Pancreas (tissue), 10 donors: ENCODE results near the gene PC. TPM values are rescaled to one million over a fixed set of nuclear protein-coding genes. Genes with fewer than 3 reads are reported as not detected.
"Not testable (repeated sequence)": the region's sequence is repeated elsewhere in the genome, so short reads cannot be mapped to it uniquely, and the experiment has no call there.

Source experiments
- ATAC-seq, 4 donors: fragments of 200-7000 bp; cut with Tn5 transposase; one replicate each; pipeline versions ENCODE4 v1.8.0 to v1.9.1; 2020; ENCODE audit warnings: mild to moderate bottlenecking in 4 of 4, moderate library complexity in 4 of 4
- DNase-seq, 6 donors: peaks; one replicate each; pipeline ENCODE4 v3.0.0-alpha.2; 2020
- FAIRE-seq: peaks from 2 replicates; lab custom pipeline; 2012; peaks lifted over from hg19 to GRCh38; lab: Jason Lieb, UNC
- H3K27ac ChIP-seq, 4 donors: fragments of 200-600 bp; sonication (generic); 1 replicate in 3 of 4; 2 replicates in 1 of 4; pipeline versions ENCODE4 v1.5.0 to v1.8.0; 2020
- H3K27me3 ChIP-seq, 4 donors: fragments of 200-600 bp; one replicate each; pipeline ENCODE4 v1.8.0; 2021
- H3K36me3 ChIP-seq, 3 donors: fragments of 200-600 bp; sonication (generic) in 1 of 3; one replicate each; pipeline versions ENCODE4 v1.5.0 to v1.8.0; 2020 to 2021
- H3K4me1 ChIP-seq, 3 donors: fragments of 200-600 bp; one replicate each; pipeline ENCODE4 v1.8.0; 2021
- H3K4me3 ChIP-seq, 4 donors: fragments of 200-600 bp; sonication (generic) in 2 of 4; one replicate each; pipeline versions ENCODE4 v1.5.0 to v1.8.0; 2020 to 2021
- H3K9me3 ChIP-seq, 4 donors: fragments of 200-600 bp; one replicate each; pipeline ENCODE4 v1.8.0; 2021
- CTCF ChIP-seq, 4 donors: fragments of 200-600 bp; sonication (generic) in 3 of 4; IDR thresholded peaks; one replicate each; pipeline versions ENCODE4 v1.5.0 to v1.8.0; 2021; ENCODE audit warnings: antibody characterized with exemption in 4 of 4
- WGBS, 2 donors: extraction: QIAGEN DNeasy Blood & Tissue Kit; methylation state at CpG; one replicate each; pipeline ENCODE4 v1.1.7; 2013; 5-methylcytosine and 5-hydroxymethylcytosine counted together
- intact Hi-C, 3 donors: fragments of 100-400 bp; cut with DNase I; formaldehyde crosslinking; loops; one replicate each; pipeline versions ENCODE4 v1.11.1 to v1.14.2; 2022
- microRNA-seq, 2 donors: library from miRNA; unstranded; fragments of <30 nt; microRNA quantifications; one replicate each; pipeline versions ENCODE4 to v1.1.0, GENCODE V29; 2019 to 2020
- polyA plus RNA-seq, 2 donors: library from polyadenylated mRNA; stranded (reverse); fragments of 200-250 nt; gene quantifications; one replicate each; pipeline ENCODE4 v1.2.3, GENCODE V29; 2013
- total RNA-seq, 6 donors: library from RNA; stranded (reverse); fragmentation: NEBNext Ultra II Directional in 4 of 6; extraction: Animal tissue kit (Norgen Biotek cat#: 25700) in 4 of 6; gene quantifications; one replicate each; pipeline versions ENCODE4 v1.2.1 to v1.2.4, GENCODE V29; 2021 to 2023
- donor health status: healthy with polysubstance abuse.
- donor health status: DM: no; HTN: no; CAD: no; lungs with moderate emphysema.
- donor health status: DM: no; HTN: no; CAD: no.
- donor health status: control.
- donor health status: control.
- donor health status: Bipolar disorder and iron deficiency.
- donor health status: DM: yes; HTN: yes; CAD: no.
- donor health status: DM: no; HTN: no; CAD: no.
- donor health status: DM: no; HTN: no; CAD: no.
- donor health status: DM: yes; HTN: yes; CAD: no.

PC gene
- total and polyA plus RNA-seq, 8 donors = 4.1 to 16.0 (median 10.4) TPM

GRCh38 chr11:66800720-66801428, 157.3 kb downstream of the PC start:
- WGBS, 2 donors = 80 to 85% methylated on average over 5 of the region's 5 CpGs
- ATAC-seq = no peak
- intact Hi-C loops = no loop called here

GRCh38 chr11:66799815-66800214, 158.4 kb downstream of the PC start:
- H3K36me3 ChIP-seq, H3K4me1 ChIP-seq, ATAC-seq, H3K4me3 ChIP-seq, H3K9me3 ChIP-seq, H3K27ac ChIP-seq, FAIRE-seq, H3K27me3 ChIP-seq, DNase-seq, intact Hi-C loops: not testable (repeated sequence)

More at GRCh38 chr11:66800720-66801428, 157.3 kb downstream of the PC start:
- no peaks in the 10 kb centered on the region for H3K36me3 ChIP-seq
- H3K4me1 ChIP-seq = no peaks in the 10 kb centered on the region
- DNase-seq = no peak
- H3K27me3 ChIP-seq = no peaks in the 10 kb centered on the region
- no peak overlapping the region for H3K4me3 ChIP-seq
- no peak for TF ChIP-seq CTCF (IDR thresholded peaks at IDR 0.05)
- no peak for FAIRE-seq
- H3K9me3 ChIP-seq = no peaks in the 10 kb centered on the region
- H3K27ac ChIP-seq = no peak overlapping the region

Small RNAs within 50 kb of the gene (microRNA-seq; reads per million reads assigned to microRNA genes)
- gene MIR3163 = 0 reads per million in 2 donors

Other genes with a start within 250 kb of the PC start
- gene SPTBN2, start 229.2 kb downstream of the PC start, total RNA-seq = 10 to 100 TPM; 32.6 to 59.8 (median 38.7) TPM
- gene SPTBN2, start 229.2 kb downstream of the PC start, polyA plus RNA-seq = 10 to 100 TPM; 17.8 to 45.9 TPM
- 10 to 100 TPM in 3 of 6 donors, 1 to 10 TPM in 3; 8.2 to 13.2 (median 9.4) TPM for gene RCE1, start 114.9 kb downstream of the PC start, total RNA-seq
- 10 to 100 TPM; 10.1 to 19.0 TPM for gene RCE1, start 114.9 kb downstream of the PC start, polyA plus RNA-seq
- 1 to 10 TPM in 4 of 6 donors, under 1 TPM in 2; 0.51 to 7.8 (median 2.4) TPM for gene LRFN4, start 101.3 kb downstream of the PC start, total RNA-seq
- gene LRFN4, start 101.3 kb downstream of the PC start, polyA plus RNA-seq = 1 to 10 TPM; 3.9 to 6.9 TPM
- under 1 TPM in 1 of 6 donors, not detected in 5; 0.38 TPM for gene C11orf86, start 16.9 kb upstream of the PC start, total RNA-seq
- under 1 TPM in 1 of 2 donors, not detected in 1; 0.07 TPM for gene C11orf86, start 16.9 kb upstream of the PC start, polyA plus RNA-seq
- 1 to 10 TPM in 2 of 6 donors, under 1 TPM in 4; 0.37 to 2.6 (median 0.42) TPM for gene SYT12, start 64.8 kb upstream of the PC start, total RNA-seq
- 1 to 10 TPM in 1 of 2 donors, under 1 TPM in 1; 0.19 to 1.7 TPM for gene SYT12, start 64.8 kb upstream of the PC start, polyA plus RNA-seq
- gene RHOD, start 98.5 kb upstream of the PC start, total RNA-seq = 10 to 100 TPM; 14.9 to 20.3 (median 18.5) TPM
- gene RHOD, start 98.5 kb upstream of the PC start, polyA plus RNA-seq = 10 to 100 TPM; 18.6 to 45.8 TPM
- 10 to 100 TPM; 17.2 to 39.1 (median 23.1) TPM for gene KDM2A, start 160.9 kb upstream of the PC start, total RNA-seq
- gene KDM2A, start 160.9 kb upstream of the PC start, polyA plus RNA-seq = 10 to 100 TPM; 19.2 to 22.6 TPM